Measurements from ENCODE around the gene GRAMD1A.

- TF ChIP-seq GATA2 (IDR thresholded peaks at IDR 0.05; ENCODE audit: low read depth, low read length) (no peak), GATA3 (IDR thresholded peaks at IDR 0.05; ENCODE audit: low read depth, low read length) (no peak)
These were observed 17.8 kb upstream of the GRAMD1A start for GRCh38 chr19:34982275-34982674.

Measured in SH-SY5Y (cell line).